ENCODE measurements around the gene FAM167B.

FAM167B gene

DNA sequence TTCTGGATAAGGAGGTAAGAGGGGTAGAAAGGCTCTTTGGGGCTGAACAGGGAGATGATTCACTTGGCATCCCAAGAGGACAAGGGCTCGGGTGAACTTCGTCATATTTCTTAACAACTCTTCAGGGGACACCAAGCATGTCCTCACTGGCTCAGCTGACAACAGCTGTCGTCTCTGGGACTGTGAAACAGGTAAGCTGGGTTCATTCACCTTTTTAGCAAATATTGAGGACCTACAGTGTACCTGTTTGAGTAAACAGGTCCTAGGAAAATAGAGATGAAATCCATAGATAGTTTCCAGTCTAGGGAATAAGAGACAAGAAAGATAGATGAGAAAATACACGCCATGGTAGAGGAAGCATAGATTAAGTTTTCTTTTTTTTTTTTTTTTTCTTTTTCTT, 22.7 kb upstream of the FAM167B start:
- DNase-seq (ENCODE audit: low read depth), result no peak
- H3K4me3 ChIP-seq (ENCODE audit: low read depth, low read length), result no peak overlapping the region
- TF ChIP-seq, protein P1, sequence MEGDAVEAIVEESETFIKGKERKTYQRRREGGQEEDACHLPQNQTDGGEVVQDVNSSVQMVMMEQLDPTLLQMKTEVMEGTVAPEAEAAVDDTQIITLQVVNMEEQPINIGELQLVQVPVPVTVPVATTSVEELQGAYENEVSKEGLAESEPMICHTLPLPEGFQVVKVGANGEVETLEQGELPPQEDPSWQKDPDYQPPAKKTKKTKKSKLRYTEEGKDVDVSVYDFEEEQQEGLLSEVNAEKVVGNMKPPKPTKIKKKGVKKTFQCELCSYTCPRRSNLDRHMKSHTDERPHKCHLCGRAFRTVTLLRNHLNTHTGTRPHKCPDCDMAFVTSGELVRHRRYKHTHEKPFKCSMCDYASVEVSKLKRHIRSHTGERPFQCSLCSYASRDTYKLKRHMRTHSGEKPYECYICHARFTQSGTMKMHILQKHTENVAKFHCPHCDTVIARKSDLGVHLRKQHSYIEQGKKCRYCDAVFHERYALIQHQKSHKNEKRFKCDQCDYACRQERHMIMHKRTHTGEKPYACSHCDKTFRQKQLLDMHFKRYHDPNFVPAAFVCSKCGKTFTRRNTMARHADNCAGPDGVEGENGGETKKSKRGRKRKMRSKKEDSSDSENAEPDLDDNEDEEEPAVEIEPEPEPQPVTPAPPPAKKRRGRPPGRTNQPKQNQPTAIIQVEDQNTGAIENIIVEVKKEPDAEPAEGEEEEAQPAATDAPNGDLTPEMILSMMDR (IDR thresholded peaks at IDR 0.05; ENCODE audit: low read depth, low read length, missing control alignments), result no peak

DNA sequence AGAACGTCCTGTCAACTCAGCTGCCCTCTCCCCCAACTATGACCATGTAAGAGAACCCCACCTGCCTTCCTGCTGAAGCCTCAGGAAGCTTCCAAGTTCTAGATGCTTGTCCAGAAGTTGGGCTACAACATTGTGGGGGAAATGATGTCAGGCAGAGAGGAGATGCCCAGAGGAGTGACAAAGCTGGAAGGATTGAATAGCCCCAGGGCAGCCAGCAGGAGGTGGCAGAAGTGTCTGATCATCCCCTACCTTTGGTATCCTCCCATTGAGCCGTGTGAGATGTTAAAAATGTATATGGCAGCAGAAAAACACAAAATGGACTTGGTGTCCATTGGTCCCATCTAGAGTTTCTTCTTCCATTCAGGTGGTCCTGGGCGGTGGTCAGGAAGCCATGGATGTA, 18.3 kb upstream of the FAM167B start:
- no peak overlapping the region for H3K4me3 ChIP-seq (ENCODE audit: low read depth, low read length)
- DNase-seq (ENCODE audit: low read depth), result no peak
- TF ChIP-seq, protein P1 (IDR thresholded peaks at IDR 0.05; ENCODE audit: low read depth, low read length, missing control alignments), result no peak

DNA sequence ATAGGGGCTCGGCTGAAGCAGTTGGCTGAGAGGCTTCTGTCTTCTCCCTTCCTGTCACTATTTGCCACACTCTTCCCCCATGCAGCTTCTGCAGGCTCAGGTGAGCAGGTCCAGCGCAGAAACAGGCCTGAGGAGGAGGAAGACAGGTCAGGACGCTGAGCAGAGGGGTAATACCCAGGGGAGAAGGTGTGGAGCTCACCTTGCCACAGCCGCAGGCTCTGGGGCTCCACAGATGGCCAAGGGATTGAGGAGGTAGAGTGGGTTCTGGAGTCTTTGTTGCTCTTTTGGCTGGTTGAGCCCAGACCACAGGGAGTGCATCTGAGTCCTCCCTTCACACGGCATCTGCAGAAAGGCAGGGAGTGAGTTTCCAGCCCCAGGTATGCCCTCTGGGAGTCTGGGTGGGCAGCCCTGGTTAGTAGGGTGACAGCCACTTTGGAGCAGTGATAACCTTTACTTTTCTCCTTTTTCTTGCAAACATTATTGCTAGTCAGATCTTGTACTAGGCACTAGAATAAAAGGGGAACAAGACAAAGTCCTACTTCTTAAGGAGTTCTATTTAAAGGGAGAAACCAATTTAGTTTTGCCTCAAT, 15.1 kb upstream of the FAM167B start:
- H3K4me3 ChIP-seq (ENCODE audit: low read depth, low read length), result no peak overlapping the region
- TF ChIP-seq, protein P1 (IDR thresholded peaks at IDR 0.05; ENCODE audit: low read depth, low read length, missing control alignments), result no peak
- DNase-seq (ENCODE audit: low read depth), result no peak

DNA sequence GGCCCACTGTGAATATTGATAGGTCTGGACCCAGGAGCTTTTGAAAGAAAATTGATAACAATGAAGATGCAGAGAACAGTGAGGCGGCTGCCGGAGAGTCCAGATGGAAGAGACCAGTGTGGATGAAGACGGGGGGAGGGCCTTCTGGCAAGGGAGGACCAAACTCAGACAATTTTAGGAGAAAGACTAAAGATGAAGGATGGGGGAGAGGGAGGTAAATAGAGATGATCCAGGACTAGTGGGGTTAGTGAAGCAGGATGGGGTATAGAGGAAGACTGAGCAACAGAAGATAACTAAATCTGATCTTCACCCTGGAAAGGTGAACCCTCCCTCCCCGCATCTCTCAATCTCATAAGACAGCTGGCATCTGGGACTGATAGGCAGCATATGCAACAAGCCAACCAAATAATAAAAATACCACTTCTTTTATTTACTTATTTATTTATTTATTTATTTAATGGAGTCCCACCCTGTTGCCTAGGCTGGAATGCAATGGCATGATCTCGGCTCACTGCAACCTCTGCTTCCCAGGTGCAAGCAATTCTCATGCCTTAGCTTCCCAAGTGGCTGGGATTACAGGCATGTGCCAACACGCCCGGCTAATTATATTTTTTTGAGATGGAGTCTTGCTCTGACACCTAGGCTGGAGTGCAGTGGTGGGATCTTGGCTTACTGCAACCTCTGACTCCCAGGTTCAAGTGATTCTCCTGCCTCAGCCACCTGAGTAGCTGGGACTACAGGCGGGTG, 14.3 kb upstream of the FAM167B start:
- DNase-seq (ENCODE audit: low read depth), result no peak
- TF ChIP-seq, protein P1 (IDR thresholded peaks at IDR 0.05; ENCODE audit: low read depth, low read length, missing control alignments), result no peak
- H3K4me3 ChIP-seq (ENCODE audit: low read depth, low read length), result no peak overlapping the region

DNA sequence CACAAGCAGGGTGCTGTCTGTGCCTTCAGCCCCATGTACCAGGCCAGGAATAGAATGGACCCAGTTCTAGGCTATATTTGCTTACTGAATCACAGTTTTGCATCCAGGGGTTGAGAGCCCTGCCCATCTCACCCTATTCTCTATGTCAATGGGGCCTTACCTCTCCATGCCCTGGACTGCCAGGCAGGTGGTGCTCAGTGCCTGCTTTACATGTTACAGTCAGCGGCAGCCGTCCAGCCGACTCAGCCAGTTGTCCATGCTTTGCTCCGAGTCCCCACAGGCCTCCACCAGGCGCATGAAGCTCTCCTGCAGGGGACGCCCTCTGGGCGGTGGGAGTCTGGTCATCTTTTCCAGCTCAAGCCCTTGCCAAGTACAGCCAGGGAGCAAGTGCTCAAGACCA, 12.2 kb upstream of the FAM167B start:
- TF ChIP-seq, protein P1 (IDR thresholded peaks at IDR 0.05; ENCODE audit: low read depth, low read length, missing control alignments), result no peak
- DNase-seq (ENCODE audit: low read depth), result no peak
- H3K4me3 ChIP-seq (ENCODE audit: low read depth, low read length), result no peak overlapping the region

DNA sequence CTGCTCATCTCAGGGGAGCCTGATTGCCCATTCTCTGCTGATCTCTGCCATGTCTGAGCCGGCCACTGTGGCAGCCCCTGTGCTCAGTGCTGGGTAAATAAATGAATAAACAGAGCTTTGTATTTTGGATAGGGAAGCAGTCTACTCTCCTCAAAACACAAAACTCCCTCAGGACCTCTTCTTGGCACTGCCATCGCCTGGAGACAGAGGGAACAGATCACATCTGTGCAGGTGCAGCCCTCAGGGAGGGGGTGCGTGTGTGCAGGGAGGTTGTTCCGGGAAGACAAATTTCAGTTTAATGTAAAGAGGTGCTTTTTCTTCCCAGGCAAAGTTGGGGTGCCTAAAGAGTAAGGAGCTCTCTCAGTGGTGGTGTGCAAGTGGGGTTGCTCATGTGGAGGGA, 7.7 kb upstream of the FAM167B start:
- DNase-seq (ENCODE audit: low read depth), result no peak
- TF ChIP-seq, protein P1 (IDR thresholded peaks at IDR 0.05; ENCODE audit: low read depth, low read length, missing control alignments), result no peak
- H3K4me3 ChIP-seq (ENCODE audit: low read depth, low read length), result no peak overlapping the region

DNA sequence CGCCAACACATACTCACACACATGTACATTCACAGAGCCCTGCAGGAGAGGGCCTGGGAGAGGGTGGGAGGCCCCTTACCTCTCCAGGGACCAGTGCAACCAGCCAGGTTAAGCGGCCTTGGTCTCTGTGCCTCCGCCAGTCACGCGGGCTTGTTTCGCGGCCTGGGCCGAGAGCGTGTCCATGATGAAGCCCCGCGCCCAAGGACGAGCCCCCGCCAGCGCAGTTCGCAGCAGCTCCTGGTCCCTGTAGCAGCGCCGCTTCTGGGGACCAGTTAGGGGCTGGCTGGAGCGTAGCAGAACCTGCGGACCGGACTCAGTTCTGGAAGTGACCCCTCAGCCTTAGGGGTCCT, 7.3 kb upstream of the FAM167B start:
- H3K4me3 ChIP-seq (ENCODE audit: low read depth, low read length), result no peak overlapping the region
- no peak for DNase-seq (ENCODE audit: low read depth)
- TF ChIP-seq, protein P1 (IDR thresholded peaks at IDR 0.05; ENCODE audit: low read depth, low read length, missing control alignments), result no peak
